Parathyroid adenoma (tissue), 2 donors: ENCODE results near the gene ASB10.

Experiments used
- H2AFZ ChIP-seq: fragments of 300-600 bp; sonication (generic); one replicate; pipeline ENCODE4 v1.7.0; 2017; ENCODE audit warnings: antibody characterized with exemption, mild to moderate bottlenecking
- H3K27ac ChIP-seq: fragments of 300-600 bp; sonication (generic); one replicate; pipeline ENCODE4 v1.7.0; 2017
- H3K27me3 ChIP-seq: fragments of 300-600 bp; sonication (generic); one replicate; pipeline ENCODE4 v1.7.0; 2017; ENCODE audit warnings: low read length; ENCODE audit not compliant: control insufficient read depth, insufficient read depth
- H3K36me3 ChIP-seq: fragments of 300-600 bp; sonication (generic); one replicate; pipeline ENCODE4 v1.7.0; 2017; ENCODE audit warnings: low read length; ENCODE audit not compliant: control insufficient read depth, insufficient read depth
- H3K4me1 ChIP-seq: fragments of 300-600 bp; sonication (generic); one replicate; pipeline ENCODE4 v1.7.0; 2017; ENCODE audit warnings: control low read depth
- H3K4me2 ChIP-seq: fragments of 300-600 bp; sonication (generic); one replicate; pipeline ENCODE4 v1.7.0; 2017; ENCODE audit warnings: low read length
- H3K4me3 ChIP-seq: fragments of 300-600 bp; sonication (generic); one replicate; pipeline ENCODE4 v1.7.0; 2017; ENCODE audit warnings: low read depth, low read length
- H3K79me2 ChIP-seq: fragments of 300-600 bp; sonication (generic); one replicate; pipeline ENCODE4 v1.7.0; 2017; ENCODE audit warnings: control low read depth
- H3K9ac ChIP-seq: fragments of 300-600 bp; sonication (generic); one replicate; pipeline ENCODE4 v1.7.0; 2017; ENCODE audit warnings: mild to moderate bottlenecking
- H3K9me3 ChIP-seq: fragments of 300-600 bp; sonication (generic); one replicate; pipeline ENCODE4 v1.7.0; 2017; ENCODE audit warnings: low read length; ENCODE audit not compliant: control insufficient read depth
- TF ChIP-seq, protein P1 (sequence below): fragments of 300-600 bp; sonication (generic); IDR thresholded peaks from one replicate; pipeline ENCODE4 v1.7.0; 2017; ENCODE audit warnings: antibody characterized with exemption, mild to moderate bottlenecking
- donor health status: primary hyperparathyroidism.

Gene ASB10

DNA sequence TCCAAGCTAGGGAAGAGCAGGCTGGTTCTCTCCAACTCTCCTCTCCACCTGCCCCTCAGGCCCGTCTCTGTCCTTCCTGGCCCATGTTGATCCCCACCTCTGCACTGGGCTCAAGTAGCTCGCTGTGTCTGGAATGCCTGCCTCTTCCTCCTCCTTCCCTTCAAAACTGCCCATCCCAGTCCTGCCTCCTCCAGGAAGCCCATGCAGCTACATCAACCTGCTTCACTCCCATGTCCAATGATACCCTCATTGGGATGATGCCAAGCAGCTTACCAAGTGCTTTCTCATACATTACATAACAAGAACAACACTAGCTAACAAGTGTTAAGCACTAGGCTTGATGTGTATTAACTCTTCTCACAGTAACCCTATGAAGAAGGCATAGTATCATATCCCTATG, 8.2 kb downstream of the ASB10 start:
- H3K79me2 ChIP-seq: no peaks in the 10 kb centered on the region
- no peaks in the 10 kb centered on the region for H3K36me3 ChIP-seq
- H3K9me3 ChIP-seq: no peaks in the 10 kb centered on the region
- peaks cover 5% of the 10 kb centered on the region for H3K4me1 ChIP-seq
- no peak overlapping the region for H3K9ac ChIP-seq
- no peak overlapping the region for H2AFZ ChIP-seq
- H3K27ac ChIP-seq: no peak overlapping the region
- H3K4me3 ChIP-seq: no peak overlapping the region
- no peaks in the 10 kb centered on the region for H3K27me3 ChIP-seq
- TF ChIP-seq, protein P1, sequence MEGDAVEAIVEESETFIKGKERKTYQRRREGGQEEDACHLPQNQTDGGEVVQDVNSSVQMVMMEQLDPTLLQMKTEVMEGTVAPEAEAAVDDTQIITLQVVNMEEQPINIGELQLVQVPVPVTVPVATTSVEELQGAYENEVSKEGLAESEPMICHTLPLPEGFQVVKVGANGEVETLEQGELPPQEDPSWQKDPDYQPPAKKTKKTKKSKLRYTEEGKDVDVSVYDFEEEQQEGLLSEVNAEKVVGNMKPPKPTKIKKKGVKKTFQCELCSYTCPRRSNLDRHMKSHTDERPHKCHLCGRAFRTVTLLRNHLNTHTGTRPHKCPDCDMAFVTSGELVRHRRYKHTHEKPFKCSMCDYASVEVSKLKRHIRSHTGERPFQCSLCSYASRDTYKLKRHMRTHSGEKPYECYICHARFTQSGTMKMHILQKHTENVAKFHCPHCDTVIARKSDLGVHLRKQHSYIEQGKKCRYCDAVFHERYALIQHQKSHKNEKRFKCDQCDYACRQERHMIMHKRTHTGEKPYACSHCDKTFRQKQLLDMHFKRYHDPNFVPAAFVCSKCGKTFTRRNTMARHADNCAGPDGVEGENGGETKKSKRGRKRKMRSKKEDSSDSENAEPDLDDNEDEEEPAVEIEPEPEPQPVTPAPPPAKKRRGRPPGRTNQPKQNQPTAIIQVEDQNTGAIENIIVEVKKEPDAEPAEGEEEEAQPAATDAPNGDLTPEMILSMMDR: no peak
- no peak overlapping the region for H3K4me2 ChIP-seq

DNA sequence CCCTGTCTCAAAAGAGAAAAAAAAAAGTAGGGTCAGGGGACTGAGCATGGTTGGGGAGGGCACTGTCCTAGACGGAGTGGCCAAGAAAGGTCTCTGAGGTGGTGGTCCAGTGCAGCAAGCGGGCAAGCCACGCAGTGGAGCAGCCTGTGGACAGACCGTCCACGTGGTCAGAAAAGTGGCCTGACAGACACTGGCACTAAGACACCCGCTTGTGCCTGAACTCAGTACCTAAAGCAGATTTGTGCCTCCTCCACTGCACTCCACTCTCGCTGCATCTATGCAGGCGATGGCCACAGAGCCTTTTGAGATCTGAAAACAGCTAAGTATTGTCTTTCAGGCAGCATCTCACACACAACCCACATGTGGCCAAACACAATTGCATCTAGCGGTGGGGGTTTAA, 8.8 kb downstream of the ASB10 start:
- Histone ChIP-seq H3K4me3 (no peak overlapping the region), H3K4me2 (no peak overlapping the region), H3K36me3 (no peaks in the 10 kb centered on the region), H3K9ac (no peak overlapping the region), H3K27me3 (no peaks in the 10 kb centered on the region), H3K79me2 (no peaks in the 10 kb centered on the region), H2AFZ (no peak overlapping the region), H3K4me1 (peaks cover 5% of the 10 kb centered on the region), H3K9me3 (no peaks in the 10 kb centered on the region), H3K27ac (no peak overlapping the region)
- TF ChIP-seq, protein P1: no peak

DNA sequence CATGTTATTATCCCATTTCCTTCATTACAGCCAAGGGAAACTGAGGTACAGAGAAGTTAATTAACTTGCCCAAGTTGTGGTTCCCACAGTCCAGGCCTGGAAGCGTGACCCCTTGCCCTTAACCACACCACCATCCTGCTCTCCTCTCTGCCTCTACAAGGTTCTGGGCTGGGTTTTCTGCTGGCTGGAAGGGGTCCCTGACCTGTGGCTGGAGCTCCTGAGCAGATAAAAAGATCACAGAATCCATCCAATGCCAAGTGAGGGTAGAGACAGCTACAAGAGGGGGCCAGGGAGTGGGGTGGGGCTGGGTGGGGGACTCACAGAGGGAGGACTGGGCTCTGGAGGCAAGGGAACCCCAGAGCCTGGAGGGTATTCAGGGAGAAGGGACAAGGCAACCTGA, 9.7 kb downstream of the ASB10 start:
- Histone ChIP-seq H3K9me3 (no peaks in the 10 kb centered on the region), H3K27me3 (no peaks in the 10 kb centered on the region), H3K36me3 (no peaks in the 10 kb centered on the region), H3K4me2 (no peak overlapping the region), H3K4me3 (no peak overlapping the region), H3K79me2 (no peaks in the 10 kb centered on the region), H3K27ac (no peak overlapping the region), H3K9ac (no peak overlapping the region), H3K4me1 (peaks cover 5% of the 10 kb centered on the region), H2AFZ (no peak overlapping the region)
- TF ChIP-seq, protein P1: no peak

DNA sequence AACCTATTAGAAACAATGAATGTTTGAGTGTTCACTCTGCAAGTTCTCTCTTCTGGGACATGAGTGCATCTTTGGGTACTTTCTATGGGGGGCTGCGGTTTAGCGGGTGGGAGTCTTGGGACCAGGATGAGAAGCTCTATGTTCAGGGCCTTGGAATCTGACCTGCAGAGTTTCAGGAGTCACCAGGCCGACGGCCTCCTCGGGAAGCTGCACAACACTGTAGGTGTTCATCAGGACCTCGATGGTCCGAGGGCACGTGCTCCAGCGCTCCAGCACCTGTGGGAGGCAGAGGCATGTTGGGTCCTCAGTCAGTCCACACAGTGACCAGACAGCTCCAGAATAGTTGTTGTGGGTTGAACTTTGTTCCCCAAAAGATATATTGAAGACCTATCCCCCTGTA, 10.6 kb downstream of the ASB10 start:
- peaks cover 5% of the 10 kb centered on the region for H3K4me1 ChIP-seq
- H3K79me2 ChIP-seq: no peaks in the 10 kb centered on the region
- no peaks in the 10 kb centered on the region for H3K36me3 ChIP-seq
- no peaks in the 10 kb centered on the region for H3K9me3 ChIP-seq
- no peak overlapping the region for H2AFZ ChIP-seq
- TF ChIP-seq, protein P1: no peak
- no peak overlapping the region for H3K4me3 ChIP-seq
- H3K9ac ChIP-seq: no peak overlapping the region
- H3K27me3 ChIP-seq: no peaks in the 10 kb centered on the region
- no peak overlapping the region for H3K4me2 ChIP-seq
- no peak overlapping the region for H3K27ac ChIP-seq

DNA sequence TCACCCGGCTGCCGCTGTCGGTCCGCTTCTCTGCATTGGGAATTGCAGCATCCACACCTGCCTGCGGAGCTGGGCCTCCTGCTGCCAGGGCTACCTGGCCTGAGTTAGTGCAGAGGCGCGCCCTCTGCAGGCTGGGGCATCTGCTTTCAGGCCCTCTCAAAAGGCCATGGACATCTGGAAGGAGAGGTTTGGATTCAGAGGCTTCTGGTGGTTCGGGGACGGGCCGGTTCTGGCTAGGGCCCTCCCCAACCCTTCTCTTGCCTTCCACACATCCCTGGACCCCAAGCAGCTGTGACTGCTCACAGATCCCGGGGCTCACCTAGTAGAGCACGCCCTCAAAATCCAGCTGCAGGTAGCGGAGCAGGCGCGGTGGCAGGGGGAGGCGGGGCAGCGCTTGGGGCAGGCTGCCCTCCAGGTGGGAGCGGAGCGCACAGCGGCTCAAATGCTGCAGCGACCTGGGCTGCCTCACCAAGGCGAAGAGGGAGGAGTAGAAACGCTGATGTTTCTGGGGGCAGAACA, 11.2 kb downstream of the ASB10 start:
- Histone ChIP-seq H3K4me1 (peaks cover 5% of the 10 kb centered on the region), H3K27ac (no peak overlapping the region), H3K4me3 (no peak overlapping the region), H3K79me2 (no peaks in the 10 kb centered on the region), H2AFZ (no peak overlapping the region), H3K27me3 (no peaks in the 10 kb centered on the region), H3K36me3 (no peaks in the 10 kb centered on the region), H3K9ac (no peak overlapping the region), H3K4me2 (no peak overlapping the region), H3K9me3 (no peaks in the 10 kb centered on the region)
- TF ChIP-seq, protein P1: no peak
